SU-DHL-6 (cell line): ENCODE measurements around the gene MZT2B.

ENCODE experiments used
- CTCF ChIP-seq: fragments of 200-600 bp; sonication (generic); IDR thresholded peaks from one replicate; pipeline ENCODE4 v1.5.1; 2017; ENCODE audit warnings: antibody characterized with exemption, mild to moderate bottlenecking, low read length, moderate library complexity; ENCODE audit not compliant: insufficient read depth, poor library complexity, severe bottlenecking
- EZH2phosphoT487 ChIP-seq: fragments of 200-600 bp; sonication (generic), shearing (Covaris generic); conservative IDR thresholded peaks from 2 replicates; pipeline ENCODE4 v1.6.1; 2018; ENCODE audit warnings: mild to moderate bottlenecking, antibody characterized with exemption, low read length, moderate library complexity, mixed read lengths

- TF ChIP-seq CTCF: no peak
- no peak for TF ChIP-seq EZH2phosphoT487
These were observed 46.1 kb upstream of the MZT2B start for GRCh38 chr2:130135692-130136541.
